ENCODE data around the gene CMPK2. TPM values are rescaled to one million over a fixed set of nuclear protein-coding genes. Genes with fewer than 3 reads are reported as not detected.

CMPK2 gene
- total and polyA plus RNA-seq, 8 donors: 1.7 to 4.3 (median 3.3) TPM

GRCh38 chr2:6814312-6814711 lies 51.4 kb downstream of the CMPK2 start:
- no peaks in the 10 kb centered on the region for H3K27me3 ChIP-seq
- H3K27ac ChIP-seq: no peak overlapping the region
- 73 to 82% methylated on average over 10 of the region's 10 CpGs for WGBS, 2 donors
- H3K9me3 ChIP-seq: no peaks in the 10 kb centered on the region
- no peaks in the 10 kb centered on the region for H3K36me3 ChIP-seq
- no peak for TF ChIP-seq CTCF (IDR thresholded peaks at IDR 0.05)
- intact Hi-C loops (cut with DNase I): no loop called here
- no peak overlapping the region for H3K4me3 ChIP-seq
- ATAC-seq (no peak), DNase-seq (no peak), FAIRE-seq (no peak)
- no peaks in the 10 kb centered on the region for H3K4me1 ChIP-seq

GRCh38 chr2:6813573-6813972 lies 52.1 kb downstream of the CMPK2 start:
- DNase-seq (no peak), ATAC-seq (no peak), FAIRE-seq (no peak)
- no peaks in the 10 kb centered on the region for H3K36me3 ChIP-seq
- H3K4me1 ChIP-seq: no peaks in the 10 kb centered on the region
- intact Hi-C loops (cut with DNase I): no loop called here
- H3K27ac ChIP-seq: no peak overlapping the region
- H3K27me3 ChIP-seq: no peaks in the 10 kb centered on the region
- TF ChIP-seq CTCF (IDR thresholded peaks at IDR 0.05): no peak
- no peaks in the 10 kb centered on the region for H3K9me3 ChIP-seq
- no peak overlapping the region for H3K4me3 ChIP-seq
- 89 to 97% methylated on average over 2 of the region's 2 CpGs for whole genome bisulfite sequencing, 2 donors

- DNase-seq (no peak), ATAC-seq (peak in 1 of 4 donors; percentile 39), FAIRE-seq (no peak)
- Histone ChIP-seq H3K4me1 (no peaks in the 10 kb centered on the region), H3K27ac (no peak overlapping the region), H3K27me3 (no peaks in the 10 kb centered on the region), H3K9me3 (no peaks in the 10 kb centered on the region), H3K36me3 (no peaks in the 10 kb centered on the region), H3K4me3 (no peak overlapping the region)
- TF ChIP-seq CTCF (IDR thresholded peaks at IDR 0.05): no peak
- intact Hi-C loops (cut with DNase I): no loop called here
- WGBS, 2 donors: 71 to 77% methylated on average over 12 of the region's 12 CpGs
Measured at GRCh38 chr2:6812857-6813530, 52.7 kb downstream of the CMPK2 start.

GRCh38 chr2:6810961-6811360 lies 54.7 kb downstream of the CMPK2 start:
- peak in 1 of 4 donors; percentile 62 for ATAC-seq
- FAIRE-seq: no peak
- no peak for TF ChIP-seq CTCF (IDR thresholded peaks at IDR 0.05)

GRCh38 chr2:6808426-6808825 lies 57.3 kb downstream of the CMPK2 start:
- no peak for TF ChIP-seq CTCF (IDR thresholded peaks at IDR 0.05)
- DNase-seq (no peak), FAIRE-seq (no peak), ATAC-seq (no peak)
- H3K36me3 ChIP-seq: no peaks in the 10 kb centered on the region
- H3K4me1 ChIP-seq: no peaks in the 10 kb centered on the region
- peaks cover 0 to 1% (median 0%) of the 10 kb centered on the region in 4 donors for H3K27me3 ChIP-seq
- WGBS, 2 donors: 84 to 86% methylated on average over 1 of the region's 1 CpG
- H3K9me3 ChIP-seq: no peaks in the 10 kb centered on the region
- no peak overlapping the region for H3K27ac ChIP-seq
- no peak overlapping the region for H3K4me3 ChIP-seq
- intact Hi-C loops (cut with DNase I): no loop called here

More at GRCh38 chr2:6810961-6811360, 54.7 kb downstream of the CMPK2 start:
- Histone ChIP-seq H3K36me3 (no peaks in the 10 kb centered on the region), H3K9me3 (no peaks in the 10 kb centered on the region), H3K4me3 (no peak overlapping the region), H3K4me1 (no peaks in the 10 kb centered on the region), H3K27ac (no peak overlapping the region), H3K27me3 (no peaks in the 10 kb centered on the region)
- WGBS, 2 donors: 62 to 64% methylated on average over 6 of the region's 6 CpGs
- intact Hi-C loops (cut with DNase I): no loop called here
- DNase-seq: no peak

Measured in pancreas (tissue), 10 donors.